GM23248 (cell line): ENCODE results near the gene RAB15. TPM values are rescaled to one million over a fixed set of nuclear protein-coding genes. Genes with fewer than 3 reads are reported as not detected.

ENCODE experiments used
- DNase-seq: peaks from one replicate; pipeline ENCODE4 v3.0.0-alpha.2; 2015
- H2AFZ ChIP-seq: fragments of 200-600 bp; sonication (generic); 2 replicates; pipeline ENCODE4 v1.6.1; 2016; ENCODE audit warnings: antibody characterized with exemption
- H3F3A ChIP-seq: fragments of 200-600 bp; sonication (generic); 2 replicates; pipeline ENCODE4 v1.6.1; 2016; ENCODE audit warnings: mild to moderate bottlenecking, antibody characterized with exemption, mixed run types; ENCODE audit not compliant: insufficient read depth
- H3K27ac ChIP-seq: fragments of 200-600 bp; sonication (generic); 2 replicates; pipeline ENCODE4 v1.5.1; 2016; ENCODE audit warnings: mild to moderate bottlenecking
- H3K27me3 ChIP-seq: fragments of 200-600 bp; sonication (generic); replicated peaks from 2 replicates; pipeline ENCODE4 v1.6.1; 2016; ENCODE audit warnings: mild to moderate bottlenecking; ENCODE audit not compliant: insufficient read depth
- H3K36me3 ChIP-seq: fragments of 200-600 bp; sonication (generic); 2 replicates; pipeline ENCODE4 v1.6.1; 2016; ENCODE audit warnings: low read depth, mild to moderate bottlenecking
- H3K4me1 ChIP-seq: fragments of 200-600 bp; sonication (generic); 2 replicates; pipeline ENCODE4 v1.6.1; 2016; ENCODE audit warnings: mild to moderate bottlenecking; ENCODE audit not compliant: insufficient read depth
- H3K4me2 ChIP-seq: fragments of 200-600 bp; sonication (generic); one replicate; pipeline ENCODE4 v1.6.1; 2016; ENCODE audit warnings: mild to moderate bottlenecking; ENCODE audit not compliant: unreplicated experiment
- H3K4me3 ChIP-seq: fragments of 200-600 bp; sonication (generic); 2 replicates; pipeline ENCODE4 v1.5.1; 2016; ENCODE audit warnings: mild to moderate bottlenecking
- H3K79me2 ChIP-seq: fragments of 200-600 bp; sonication (generic); 2 replicates; pipeline ENCODE4 v1.6.1; 2016; ENCODE audit warnings: mild to moderate bottlenecking; ENCODE audit not compliant: insufficient read depth
- H3K9ac ChIP-seq: fragments of 200-600 bp; sonication (generic); 2 replicates; pipeline ENCODE4 v1.6.1; 2016; ENCODE audit warnings: mild to moderate bottlenecking
- H3K9me2 ChIP-seq: fragments of 200-600 bp; sonication (generic); 2 replicates; pipeline ENCODE4 v1.6.1; 2016; ENCODE audit warnings: mixed run types, mild to moderate bottlenecking, moderate library complexity; ENCODE audit not compliant: insufficient read depth
- H3K9me3 ChIP-seq: fragments of 200-600 bp; sonication (generic); one replicate; pipeline ENCODE4 v1.6.1; 2017; ENCODE audit warnings: low read depth
- H4K20me1 ChIP-seq: fragments of 200-600 bp; sonication (generic); 2 replicates; pipeline ENCODE4 v1.6.0; 2016; ENCODE audit not compliant: insufficient read depth
- EZH2 ChIP-seq: fragments of 200-600 bp; sonication (generic); IDR thresholded peaks from 2 replicates; pipeline ENCODE4 v1.6.1; 2018; ENCODE audit warnings: antibody characterized with exemption, mild to moderate bottlenecking; ENCODE audit not compliant: insufficient read depth, poor library complexity, severe bottlenecking
- EZH2phosphoT487 ChIP-seq: fragments of 200-600 bp; sonication (generic); IDR thresholded peaks from 2 replicates; pipeline ENCODE4 v1.6.1; 2018; ENCODE audit warnings: antibody characterized with exemption, moderate library complexity, mild to moderate bottlenecking, low read depth; ENCODE audit not compliant: insufficient read depth
- WGBS, 2 experiments: methylation state at CpG; one replicate each; pipeline ENCODE4 v1.1.6; 2015 to 2017; ENCODE audit warnings: low lambda C conversion rate in 2 of 2, low coverage in 1 of 2; ENCODE audit errors: missing lambda C conversion rate in 2 of 2; 5-methylcytosine and 5-hydroxymethylcytosine counted together
- in situ Hi-C: fragments of 300-500 bp; cut with MboI; formaldehyde crosslinking; loops from 2 replicates; pipeline ENCODE4 v1.15.0; 2020
- polyA plus RNA-seq: library from polyadenylated mRNA; unstranded; fragments of >200 nt; fragmentation: Nextera tagmentation; extraction: Ambion mirVana; gene quantifications from 2 replicates; pipeline ENCODE4 v1.2.1, GENCODE V29; 2016
- total RNA-seq: library from RNA; depleted of rRNA; stranded (reverse); fragments of >200 nt; shearing (Covaris generic); gene quantifications from 2 replicates; pipeline ENCODE4 v1.2.3, GENCODE V29; 2014

Gene RAB15
- total and polyA plus RNA-seq, 2 experiments from 2014 or later = 2.0 to 4.3 TPM

- peaks cover 61% of the 10 kb centered on the region for H3K36me3 ChIP-seq
Observed at GRCh38 chr14:64929014-64929359, 43.1 kb downstream of the RAB15 start.

GRCh38 chr14:64928239-64929013 lies 43.7 kb downstream of the RAB15 start:
- H3K79me2 ChIP-seq = peaks cover 81% of the 10 kb centered on the region
- H3K9ac ChIP-seq = no peak overlapping the region
- no peaks in the 10 kb centered on the region for H3K9me2 ChIP-seq
- no peak overlapping the region for H3K27ac ChIP-seq
- no peaks in the 10 kb centered on the region for H3K27me3 ChIP-seq
- H3K9me3 ChIP-seq = no peaks in the 10 kb centered on the region
- 95% methylated on average over 7 of the region's 7 CpGs for WGBS, 2 experiments
- no peaks in the 10 kb centered on the region for H4K20me1 ChIP-seq
- H3F3A ChIP-seq = no peaks in the 10 kb centered on the region
- H3K36me3 ChIP-seq = peaks cover 63% of the 10 kb centered on the region
- no peak overlapping the region for H3K4me2 ChIP-seq
- in situ Hi-C loops = no loop called here
- H3K4me3 ChIP-seq = no peak overlapping the region
- no peak for TF ChIP-seq EZH2phosphoT487
- TF ChIP-seq EZH2 = no peak
- no peak overlapping the region for H2AFZ ChIP-seq
- no peak for DNase-seq
- peaks cover 7% of the 10 kb centered on the region; the same call in 1 of the 2 replicates for H3K4me1 ChIP-seq

More at GRCh38 chr14:64929014-64929359, 43.1 kb downstream of the RAB15 start:
- DNase-seq = no peak
- H3K4me2 ChIP-seq = no peak overlapping the region
- no peaks in the 10 kb centered on the region for H3K9me3 ChIP-seq
- in situ Hi-C loops = no loop called here
- 88 to 94% methylated on average over 3 of the region's 3 CpGs for WGBS, 2 experiments
- H3K79me2 ChIP-seq = peaks cover 78% of the 10 kb centered on the region
- H3K27ac ChIP-seq = no peak overlapping the region
- no peaks in the 10 kb centered on the region for H3K27me3 ChIP-seq
- no peak overlapping the region for H2AFZ ChIP-seq
- H4K20me1 ChIP-seq = no peaks in the 10 kb centered on the region
- no peaks in the 10 kb centered on the region for H3K9me2 ChIP-seq
- TF ChIP-seq EZH2phosphoT487 (no peak), EZH2 (no peak)
- no peak overlapping the region for H3K4me3 ChIP-seq
- H3K9ac ChIP-seq = no peak overlapping the region
- H3K4me1 ChIP-seq = peaks cover 7% of the 10 kb centered on the region; the same call in 1 of the 2 replicates
- no peaks in the 10 kb centered on the region for H3F3A ChIP-seq

GRCh38 chr14:64927031-64927430 lies 45.1 kb downstream of the RAB15 start:
- H3K27ac ChIP-seq = no peak overlapping the region
- H3F3A ChIP-seq = no peaks in the 10 kb centered on the region
- DNase-seq = no peak
- H3K27me3 ChIP-seq = no peaks in the 10 kb centered on the region
- H3K9ac ChIP-seq = no peak overlapping the region
- WGBS, 2 experiments = 81 to 83% methylated on average over 3 of the region's 3 CpGs
- no peaks in the 10 kb centered on the region for H3K9me2 ChIP-seq
- no peak overlapping the region for H3K4me2 ChIP-seq
- H3K36me3 ChIP-seq = peaks cover 52% of the 10 kb centered on the region
- in situ Hi-C loops = no loop called here
- H3K4me1 ChIP-seq = peaks cover 7% of the 10 kb centered on the region; the same call in 1 of the 2 replicates
- peaks cover 86% of the 10 kb centered on the region for H3K79me2 ChIP-seq
- H3K4me3 ChIP-seq = no peak overlapping the region
- H3K9me3 ChIP-seq = no peaks in the 10 kb centered on the region
- H4K20me1 ChIP-seq = no peaks in the 10 kb centered on the region
- TF ChIP-seq EZH2phosphoT487 = no peak
- no peak for TF ChIP-seq EZH2
- no peak overlapping the region for H2AFZ ChIP-seq

- Histone ChIP-seq H3K4me1 (peaks cover 7% of the 10 kb centered on the region; the same call in 1 of the 2 replicates), H3K9ac (no peak overlapping the region), H3K9me2 (no peaks in the 10 kb centered on the region), H3K4me2 (no peak overlapping the region), H3K27ac (no peak overlapping the region), H4K20me1 (no peaks in the 10 kb centered on the region), H3K79me2 (peaks cover 86% of the 10 kb centered on the region), H3K36me3 (peaks cover 50% of the 10 kb centered on the region), H3F3A (no peaks in the 10 kb centered on the region), H3K4me3 (no peak overlapping the region), H2AFZ (no peak overlapping the region), H3K9me3 (no peaks in the 10 kb centered on the region), H3K27me3 (no peaks in the 10 kb centered on the region)
- TF ChIP-seq EZH2phosphoT487 (no peak), EZH2 (no peak)
- 80 to 86% methylated on average over 4 of the region's 4 CpGs for WGBS, 2 experiments
- DNase-seq = no peak
- in situ Hi-C loops = no loop called here
Observed at GRCh38 chr14:64926398-64926995, 45.6 kb downstream of the RAB15 start.
